HG03378 (cell line): ENCODE data around the gene ZSWIM7.

Experiments used
- ATAC-seq: cut with Tn5 transposase; IDR thresholded peaks from one replicate; pipeline ENCODE4 v1.9.1; 2021; ENCODE audit warnings: mild to moderate bottlenecking, moderate library complexity; ENCODE audit not compliant: unreplicated experiment

The ZSWIM7 gene

GRCh38 chr17:15935891-15936290, 63.6 kb downstream of the ZSWIM7 start:
- ATAC-seq: no peak

GRCh38 chr17:15934866-15935265, 64.6 kb downstream of the ZSWIM7 start:
- no peak for ATAC-seq

- no peak for ATAC-seq
Observed at GRCh38 chr17:15931394-15931793, 68.1 kb downstream of the ZSWIM7 start.

GRCh38 chr17:15930426-15930825, 69.1 kb downstream of the ZSWIM7 start:
- no peak for ATAC-seq

GRCh38 chr17:15929941-15930340, 69.6 kb downstream of the ZSWIM7 start:
- no peak for ATAC-seq

GRCh38 chr17:15928286-15928785, 71.2 kb downstream of the ZSWIM7 start:
- no peak for ATAC-seq
